OCI-M2 (cell line): ENCODE measurements around the gene WDFY3.

Source experiments
- DNase-seq: peaks from one replicate; lab custom pipeline; 2025; ENCODE audit not compliant: unreplicated experiment; lab: John Stamatoyannopoulos, UW

The WDFY3 gene

GRCh38 chr4:84948056-84948455 is 18.4 kb downstream of the WDFY3 start:
- DNase-seq, result no peak

- DNase-seq, result no peak
These were observed 21.5 kb downstream of the WDFY3 start for GRCh38 chr4:84944947-84945346.

- DNase-seq, result no peak
These were observed 25.5 kb downstream of the WDFY3 start for GRCh38 chr4:84940960-84941359.

GRCh38 chr4:84939113-84939512 is 27.4 kb downstream of the WDFY3 start:
- DNase-seq, result no peak

- no peak for DNase-seq
These were observed 28.2 kb downstream of the WDFY3 start for GRCh38 chr4:84938316-84938715.

- no peak for DNase-seq
These were observed 29.0 kb downstream of the WDFY3 start for GRCh38 chr4:84937381-84937977.

GRCh38 chr4:84936123-84936522 is 30.4 kb downstream of the WDFY3 start:
- DNase-seq, result no peak

- no peak for DNase-seq
These were observed 34.0 kb downstream of the WDFY3 start for GRCh38 chr4:84932462-84932861.

GRCh38 chr4:84931961-84932360 is 34.5 kb downstream of the WDFY3 start:
- no peak for DNase-seq

- no peak for DNase-seq
These were observed 35.2 kb downstream of the WDFY3 start for GRCh38 chr4:84931274-84931673.

GRCh38 chr4:84928089-84928488 is 38.4 kb downstream of the WDFY3 start:
- DNase-seq, result no peak

- DNase-seq, result no peak
These were observed 39.1 kb downstream of the WDFY3 start for GRCh38 chr4:84927428-84927827.

- no peak for DNase-seq
These were observed 40.9 kb downstream of the WDFY3 start for GRCh38 chr4:84925558-84925957.

GRCh38 chr4:84924434-84924833 is 42.1 kb downstream of the WDFY3 start:
- DNase-seq, result no peak

- DNase-seq, result no peak
These were observed 45.9 kb downstream of the WDFY3 start for GRCh38 chr4:84920617-84921016.

- DNase-seq, result no peak
These were observed 48.5 kb downstream of the WDFY3 start for GRCh38 chr4:84917869-84918600.

- no peak for DNase-seq
These were observed 49.2 kb downstream of the WDFY3 start for GRCh38 chr4:84917086-84917821.

GRCh38 chr4:84916227-84916626 is 50.3 kb downstream of the WDFY3 start:
- no peak for DNase-seq

GRCh38 chr4:84915396-84915780 is 51.1 kb downstream of the WDFY3 start:
- DNase-seq, result no peak

- DNase-seq, result no peak
These were observed 51.6 kb downstream of the WDFY3 start for GRCh38 chr4:84914686-84915395.

GRCh38 chr4:84913176-84913575 is 53.3 kb downstream of the WDFY3 start:
- no peak for DNase-seq

- no peak for DNase-seq
These were observed 53.7 kb downstream of the WDFY3 start for GRCh38 chr4:84912741-84913140.
